Endothelial cell of umbilical vein (primary cell): ENCODE results near the gene PPP1R13B. TPM values are rescaled to one million over a fixed set of nuclear protein-coding genes. Genes with fewer than 3 reads are reported as not detected.

Experiments used
- BruUV-seq: library from RNA; stranded (reverse); fragments of 400-500 nt; replicated peaks from 2 replicates; lab custom pipeline; 2021; lab: Mats Ljungman, UMichigan
- CTCF ChIA-PET: fragments of 300-600, 350-600 bp; sonication (Branson Sonifier 250); formaldehyde crosslinking; loops from one replicate; lab custom pipeline; 2021; ENCODE audit warnings: antibody characterized with exemption, inconsistent platforms; lab: Charles Lee
- POLR2A ChIA-PET: fragments of 300-600, 350-600 bp; sonication (Branson Sonifier 250); formaldehyde crosslinking; loops from one replicate; lab custom pipeline; 2021; ENCODE audit warnings: antibody characterized with exemption, inconsistent platforms; lab: Charles Lee
- DNase-seq: peaks from one replicate; pipeline ENCODE4 v3.0.0-alpha.2; 2011; ENCODE audit warnings: low read depth, low spot score
- FAIRE-seq: peaks from 2 replicates; lab custom pipeline; 2011; peaks lifted over from hg19 to GRCh38; lab: Jason Lieb, UNC
- H2AFZ ChIP-seq: 2 replicates; pipeline ENCODE4 v1.6.0; 2012; ENCODE audit warnings: low read depth, low read length, control low read depth, inconsistent platforms
- H3K27ac ChIP-seq: 2 replicates; pipeline ENCODE4 v1.5.1; 2011; ENCODE audit warnings: low read depth, mild to moderate bottlenecking, control low read depth, low read length, moderate library complexity; ENCODE audit not compliant: insufficient read depth
- H3K27me3 ChIP-seq, 2 experiments: 2 replicates each; pipeline versions ENCODE4 v1.6.0 to v1.6.1; 2011; ENCODE audit warnings: low read length in 2 of 2, mixed read lengths in 1 of 2; ENCODE audit not compliant: control insufficient read depth in 2 of 2, insufficient read depth in 2 of 2
- H3K36me3 ChIP-seq, 2 experiments: 2 replicates in 1 of 2; 3 replicates in 1 of 2; pipeline ENCODE4 v1.5.1; 2011; ENCODE audit warnings: low read length in 2 of 2, mild to moderate bottlenecking in 1 of 2, moderate library complexity in 1 of 2; ENCODE audit not compliant: control insufficient read depth in 2 of 2, insufficient read depth in 2 of 2; ENCODE audit errors: extremely low read depth in 1 of 2
- H3K4me1 ChIP-seq: 3 replicates; pipeline ENCODE4 v1.5.1; 2011; ENCODE audit warnings: mild to moderate bottlenecking, low read length; ENCODE audit not compliant: control insufficient read depth, insufficient read depth; ENCODE audit errors: extremely low read depth
- H3K4me2 ChIP-seq: 2 replicates; pipeline ENCODE4 v1.6.1; 2011; ENCODE audit warnings: low read length, control low read depth, mixed read lengths; ENCODE audit not compliant: insufficient read depth
- H3K4me3 ChIP-seq, 3 experiments: fragments of 200-600 bp in 1 of 3; sonication (generic), shearing (Covaris generic) in 1 of 3; replicated peaks in 1 of 3; 2 replicates each; pipeline ENCODE4 v1.5.1; 2011 to 2016; ENCODE audit warnings: control low read depth in 3 of 3, low read length in 3 of 3, mild to moderate bottlenecking in 2 of 3, inconsistent platforms in 1 of 3, low read depth in 1 of 3, moderate library complexity in 1 of 3; ENCODE audit not compliant: insufficient read depth in 1 of 3
- H3K79me2 ChIP-seq: 2 replicates; pipeline ENCODE4 v1.6.0; 2012; ENCODE audit warnings: low read length, inconsistent platforms; ENCODE audit not compliant: control insufficient read depth, insufficient read depth
- H3K9ac ChIP-seq: replicated peaks from 2 replicates; pipeline ENCODE3; 2011; ENCODE audit warnings: low read length, control low read depth; ENCODE audit not compliant: insufficient read depth; ENCODE audit errors: extremely low read depth
- H3K9me1 ChIP-seq: replicated peaks from 3 replicates; pipeline ENCODE4 v1.6.0; 2011; ENCODE audit warnings: mild to moderate bottlenecking, low read length; ENCODE audit not compliant: control insufficient read depth, insufficient read depth; ENCODE audit errors: extremely low read depth
- H3K9me3 ChIP-seq: replicated peaks from 2 replicates; pipeline ENCODE4 v1.5.1; 2012; ENCODE audit warnings: low read length, inconsistent platforms; ENCODE audit not compliant: control insufficient read depth, insufficient read depth
- H4K20me1 ChIP-seq: replicated peaks from 2 replicates; pipeline ENCODE3; 2011; ENCODE audit warnings: mild to moderate bottlenecking, low read length; ENCODE audit not compliant: control insufficient read depth, insufficient read depth; ENCODE audit errors: extremely low read depth
- EZH2 ChIP-seq: IDR thresholded peaks from 2 replicates; pipeline ENCODE4 v1.6.1; 2012; ENCODE audit warnings: borderline replicate concordance, low read depth, mild to moderate bottlenecking, moderate library complexity, low read length, inconsistent platforms; ENCODE audit not compliant: severe bottlenecking
- FOS ChIP-seq: IDR thresholded peaks from 2 replicates; pipeline ENCODE4 v1.6.1; 2011; ENCODE audit warnings: mild to moderate bottlenecking, low read length, moderate library complexity, borderline replicate concordance; ENCODE audit not compliant: insufficient read depth
- GATA2 ChIP-seq: IDR thresholded peaks from 2 replicates; pipeline ENCODE4 v1.7.0; 2011; ENCODE audit warnings: low read depth, mild to moderate bottlenecking, moderate library complexity, mixed read lengths, low read length; ENCODE audit not compliant: insufficient read length, insufficient read depth
- JUN ChIP-seq: IDR thresholded peaks from 2 replicates; pipeline ENCODE4 v1.6.1; 2011; ENCODE audit warnings: borderline replicate concordance, low read depth; ENCODE audit not compliant: insufficient read length, insufficient read depth
- MAX ChIP-seq: IDR thresholded peaks from 2 replicates; pipeline ENCODE4 v1.6.1; 2011; ENCODE audit not compliant: insufficient read depth, insufficient read length
- MYC ChIP-seq: IDR thresholded peaks from one replicate; pipeline ENCODE4 v1.6.1; 2011; ENCODE audit warnings: mild to moderate bottlenecking, low read depth, low read length
- POLR2A ChIP-seq: IDR thresholded peaks from 2 replicates; pipeline ENCODE4 v1.6.1; 2012; ENCODE audit warnings: low read depth, mild to moderate bottlenecking, control low read depth, low read length
- POLR2AphosphoS5 ChIP-seq: IDR thresholded peaks from 2 replicates; pipeline ENCODE4 v1.6.1; 2012; ENCODE audit warnings: low read depth, mild to moderate bottlenecking, control low read depth, low read length, moderate library complexity; ENCODE audit not compliant: insufficient read depth
- dilution Hi-C: fragments of 300-500 bp; cut with MboI; formaldehyde crosslinking; loops from one replicate; pipeline ENCODE4 v1.15.0; 2019; ENCODE audit warnings: low sequenced_read_pairs; ENCODE audit not compliant: extremely low pct_ligation_motif_present
- intact Hi-C: fragments of 100-400 bp; cut with micrococcal nuclease; formaldehyde crosslinking; loops from one replicate; pipeline ENCODE4 v1.10.0; 2022
- polyA plus RNA-seq, 4 experiments: library from polyadenylated mRNA; depleted of rRNA in 3 of 4; stranded (reverse) in 3 of 4; unstranded in 1 of 4; fragments of >200 nt; gene quantifications; 2 replicates each; pipeline versions ENCODE4 v1.2.1 to v1.2.3, GENCODE V29; 2011 to 2012; ENCODE audit warnings: missing spikeins in 1 of 4
- total RNA-seq: library from RNA; stranded (reverse); gene quantifications from 2 replicates; pipeline ENCODE4 v1.2.3, GENCODE V29; 2021
- TF ChIP-seq, protein P1 (sequence below), 2 donors: IDR thresholded peaks; 1 replicate in 1 of 2; 2 replicates in 1 of 2; pipeline ENCODE4 v1.5.1; 2011; ENCODE audit warnings: low read length in 2 of 2, mild to moderate bottlenecking in 2 of 2, moderate library complexity in 2 of 2, control low read depth in 1 of 2, inconsistent platforms in 1 of 2, low read depth in 1 of 2; ENCODE audit not compliant: insufficient read depth in 1 of 2; ENCODE audit errors: extremely low read depth in 1 of 2

The PPP1R13B gene
- total and polyA plus RNA-seq, 2 donors (not counting 3 experiments of a cell fraction or from before 2014, with no cell fraction given) = 10.0 to 30.0 TPM

GRCh38 chr14:103745424-103745823, 102.0 kb downstream of the PPP1R13B start:
- Histone ChIP-seq H3K27ac (no peak overlapping the region), H2AFZ (no peak overlapping the region), H3K4me2 (no peak overlapping the region), H4K20me1 (no peaks in the 10 kb centered on the region), H3K4me3 (no peak overlapping the region), H3K79me2 (no peaks in the 10 kb centered on the region), H3K9me3 (no peaks in the 10 kb centered on the region), H3K36me3 (peaks cover 0 to 17% of the 10 kb centered on the region in 2 experiments), H3K4me1 (peaks cover 24% of the 10 kb centered on the region), H3K27me3 (no peaks in the 10 kb centered on the region), H3K9ac (no peak overlapping the region), H3K9me1 (no peaks in the 10 kb centered on the region)
- intact Hi-C loops = no loop called here
- DNase-seq (no peak), FAIRE-seq (no peak)
- ChIA-PET CTCF (no interaction called here), POLR2A (no interaction called here)
- dilution Hi-C loops = no loop called here
- BruUV-seq = no TSS peak
- TF ChIP-seq GATA2 = no peak
- TF ChIP-seq EZH2 = no peak
- TF ChIP-seq MYC = no peak
- TF ChIP-seq FOS = no peak
- no peak for TF ChIP-seq POLR2A
- no peak for TF ChIP-seq JUN
- no peak for TF ChIP-seq MAX
- TF ChIP-seq POLR2AphosphoS5 = no peak
- TF ChIP-seq, protein P1, sequence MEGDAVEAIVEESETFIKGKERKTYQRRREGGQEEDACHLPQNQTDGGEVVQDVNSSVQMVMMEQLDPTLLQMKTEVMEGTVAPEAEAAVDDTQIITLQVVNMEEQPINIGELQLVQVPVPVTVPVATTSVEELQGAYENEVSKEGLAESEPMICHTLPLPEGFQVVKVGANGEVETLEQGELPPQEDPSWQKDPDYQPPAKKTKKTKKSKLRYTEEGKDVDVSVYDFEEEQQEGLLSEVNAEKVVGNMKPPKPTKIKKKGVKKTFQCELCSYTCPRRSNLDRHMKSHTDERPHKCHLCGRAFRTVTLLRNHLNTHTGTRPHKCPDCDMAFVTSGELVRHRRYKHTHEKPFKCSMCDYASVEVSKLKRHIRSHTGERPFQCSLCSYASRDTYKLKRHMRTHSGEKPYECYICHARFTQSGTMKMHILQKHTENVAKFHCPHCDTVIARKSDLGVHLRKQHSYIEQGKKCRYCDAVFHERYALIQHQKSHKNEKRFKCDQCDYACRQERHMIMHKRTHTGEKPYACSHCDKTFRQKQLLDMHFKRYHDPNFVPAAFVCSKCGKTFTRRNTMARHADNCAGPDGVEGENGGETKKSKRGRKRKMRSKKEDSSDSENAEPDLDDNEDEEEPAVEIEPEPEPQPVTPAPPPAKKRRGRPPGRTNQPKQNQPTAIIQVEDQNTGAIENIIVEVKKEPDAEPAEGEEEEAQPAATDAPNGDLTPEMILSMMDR (IDR thresholded peaks at IDR 0.05; ENCODE audit: extremely low read depth in 1 of 2, insufficient read depth in 1 of 2, low read depth in 1 of 2, low read length in 2 of 2) = no peak
